Posterior cingulate gyrus (tissue), 11 donors: ENCODE results near the gene KRT74.
"Not testable (repeated sequence)": the region's sequence is repeated elsewhere in the genome, so short reads cannot be mapped to it uniquely, and the experiment has no call there.

Experiments used
- DNase-seq, 10 donors: peaks; one replicate each; pipeline versions ENCODE4 v3.0.0 to v3.0.0-alpha.2; 2020 to 2021; ENCODE audit warnings: mixed read lengths in 3 of 10
- intact Hi-C: fragments of 100-400 bp; cut with DNase I; formaldehyde crosslinking; loops from one replicate; pipeline ENCODE4 v1.15.1; 2023

Gene KRT74

GRCh38 chr12:52603314-52603713 lies 29.7 kb upstream of the KRT74 start:
- no peak for DNase-seq
- intact Hi-C loops: no loop called here

DNA sequence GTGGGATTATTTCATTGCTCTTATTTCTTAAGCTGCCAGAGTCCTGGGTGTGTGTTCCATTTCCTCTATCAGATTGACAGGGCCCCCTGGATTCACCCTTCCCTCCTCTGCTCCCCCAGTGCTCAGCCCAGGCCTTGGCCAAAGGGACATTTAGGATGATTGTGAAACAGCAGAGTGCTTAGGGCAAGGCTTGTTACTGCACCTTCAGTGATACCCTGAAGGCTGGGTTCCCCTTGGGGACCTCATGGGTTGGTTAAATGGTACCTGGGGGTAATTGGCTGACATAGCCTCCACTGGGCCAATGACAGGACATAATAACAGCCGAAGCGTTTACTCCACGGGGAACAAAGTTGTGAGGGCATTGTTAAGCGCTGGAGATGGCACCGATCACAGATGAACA lies 28.9 kb upstream of the KRT74 start:
- DNase-seq: no peak
- intact Hi-C loops: no loop called here

DNA sequence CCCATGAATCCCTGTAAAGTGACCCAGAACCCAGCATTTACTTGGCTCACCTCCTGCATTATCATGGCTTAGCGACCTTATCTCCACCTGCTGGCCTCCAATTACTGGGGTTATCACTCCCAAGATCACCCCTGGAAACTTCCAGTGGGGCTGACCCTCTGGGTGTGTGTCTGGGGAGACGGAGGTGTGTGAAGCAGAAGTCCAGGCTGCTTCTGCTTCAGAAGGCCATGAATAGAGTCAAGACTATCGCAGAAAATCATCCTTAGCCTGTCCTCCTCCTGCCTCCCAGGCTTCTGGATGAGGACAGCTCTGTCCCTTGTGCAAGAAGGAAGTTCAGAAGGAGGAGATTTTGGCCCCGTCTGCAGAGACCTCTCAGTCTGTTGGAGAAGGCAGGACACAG lies 28.0 kb upstream of the KRT74 start:
- intact Hi-C loops: no loop called here
- DNase-seq: no peak

DNA sequence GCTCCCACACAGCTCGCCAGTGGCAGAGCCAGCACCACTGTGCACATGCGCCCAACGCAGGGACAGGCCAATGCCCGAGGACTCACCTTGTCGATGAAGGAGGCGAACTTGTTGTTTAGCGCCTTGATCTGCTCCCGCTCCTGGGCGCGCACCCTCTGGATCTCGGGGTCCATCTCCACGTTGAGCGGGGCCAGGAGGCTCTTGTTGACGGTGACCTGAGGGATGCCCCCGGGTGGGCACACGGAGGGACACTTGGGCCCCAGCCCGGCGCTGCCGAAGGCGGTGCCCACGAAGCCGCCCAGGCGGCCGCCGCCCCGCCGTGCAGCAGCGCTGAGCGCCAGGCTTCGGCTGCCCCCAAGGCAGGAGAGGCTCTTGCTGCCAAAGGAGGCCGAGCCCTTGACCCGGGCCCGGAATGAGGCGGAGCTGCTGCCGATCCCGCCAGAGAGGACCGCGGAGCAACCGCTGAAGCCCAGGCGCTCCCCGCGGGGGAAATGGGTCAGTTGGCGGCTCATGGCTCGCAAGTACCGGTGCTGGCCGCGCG lies 27.4 kb upstream of the KRT74 start, which contains the start of gene KRT72:
KRT72 (minus strand) TSS at position 523 of the 541 bp plus-strand sequence; CDS start at position 512, 11 bp downstream.
- no peak for DNase-seq
- intact Hi-C loops: no loop called here

GRCh38 chr12:52600475-52600874 lies 26.8 kb upstream of the KRT74 start:
- intact Hi-C loops: no loop called here
- DNase-seq: no peak

DNA sequence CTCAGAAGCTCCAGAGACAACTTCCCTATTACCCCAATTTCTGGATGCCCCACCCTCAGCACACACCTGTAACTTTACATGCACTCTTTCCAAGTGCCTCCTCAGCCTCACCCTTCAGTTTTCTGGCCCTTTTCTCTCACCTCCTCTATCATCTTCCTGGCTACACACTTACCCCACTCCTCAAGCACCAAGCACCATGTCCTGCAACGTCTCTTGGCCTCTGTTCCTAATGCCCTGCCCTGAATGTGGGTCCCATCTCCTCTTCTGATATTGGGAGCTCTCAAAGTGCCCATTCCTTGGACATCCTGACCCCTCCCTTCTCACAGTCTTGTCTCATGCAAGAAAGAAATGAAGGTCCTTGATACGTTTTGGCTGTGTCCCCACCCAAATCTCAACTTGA lies 26.4 kb upstream of the KRT74 start:
- DNase-seq: no peak
- intact Hi-C loops: no loop called here

DNA sequence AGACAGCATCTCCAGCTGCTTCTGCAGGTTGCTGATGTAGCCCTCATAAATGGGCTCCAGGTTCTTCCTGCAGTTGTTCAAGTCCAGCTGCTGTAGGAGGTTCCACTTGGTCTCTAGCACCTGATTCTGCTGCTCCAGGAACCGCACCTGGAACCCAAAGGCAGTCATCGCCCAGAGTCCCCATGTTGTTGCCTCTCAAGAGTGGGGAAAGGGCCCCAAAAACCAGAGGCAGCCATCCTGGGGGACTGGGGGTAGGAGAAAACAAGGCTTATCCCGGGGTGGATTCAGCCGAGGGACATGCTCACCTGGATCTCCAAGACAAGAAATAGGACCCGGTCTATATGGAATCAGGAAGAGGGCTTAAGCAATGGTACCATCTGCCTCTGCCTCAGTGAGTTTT lies 25.3 kb upstream of the KRT74 start:
- intact Hi-C loops: no loop called here

GRCh38 chr12:52594237-52594636 lies 20.6 kb upstream of the KRT74 start:
- intact Hi-C loops, DNase-seq: not testable (repeated sequence)

More for the DNA sequence above, 25.3 kb upstream of the KRT74 start:
- no peak for DNase-seq

DNA sequence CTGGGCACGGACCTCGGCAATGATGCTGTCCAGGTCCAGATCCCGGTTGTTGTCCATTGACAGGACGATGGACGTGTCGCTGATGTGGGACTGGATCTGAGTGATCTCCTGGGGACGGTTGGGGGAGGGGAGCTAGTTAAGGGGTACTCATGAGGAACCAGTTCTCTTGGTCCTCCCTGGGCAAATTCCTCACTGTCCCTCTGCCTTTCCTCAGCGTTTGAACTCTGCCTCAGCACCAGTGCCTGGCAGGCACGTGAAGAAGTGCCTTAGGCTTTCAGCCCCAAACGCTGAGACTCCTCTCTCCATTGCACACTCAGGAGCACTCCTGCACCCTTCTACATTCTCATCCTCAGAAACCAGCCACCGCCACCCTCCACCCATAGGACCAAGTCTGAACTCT lies 17.9 kb upstream of the KRT74 start:
- intact Hi-C loops: no loop called here
- DNase-seq: peak in 1 of 10 donors; percentile 38

DNA sequence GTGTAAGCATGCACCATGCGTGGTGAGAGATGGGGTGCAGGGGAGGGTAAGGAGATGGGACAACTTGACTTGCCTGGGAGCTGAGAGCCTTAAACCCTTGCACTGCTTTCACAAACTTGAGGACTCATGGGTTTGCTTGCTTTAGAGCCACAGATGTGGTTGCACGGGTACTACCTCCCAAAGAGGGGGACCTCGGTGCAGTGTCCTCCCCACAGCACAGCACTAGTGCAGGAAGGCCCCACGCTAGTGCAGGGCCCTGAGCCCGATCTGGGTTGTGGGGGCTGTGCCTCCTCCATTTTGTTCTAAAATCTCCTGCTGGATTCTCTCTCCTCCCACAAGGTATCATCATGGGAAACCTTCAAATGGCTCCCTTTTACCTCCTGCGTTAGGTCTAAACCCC lies 16.4 kb upstream of the KRT74 start:
- intact Hi-C loops: no loop called here
- peak in 1 of 10 donors; percentile 30 for DNase-seq

DNA sequence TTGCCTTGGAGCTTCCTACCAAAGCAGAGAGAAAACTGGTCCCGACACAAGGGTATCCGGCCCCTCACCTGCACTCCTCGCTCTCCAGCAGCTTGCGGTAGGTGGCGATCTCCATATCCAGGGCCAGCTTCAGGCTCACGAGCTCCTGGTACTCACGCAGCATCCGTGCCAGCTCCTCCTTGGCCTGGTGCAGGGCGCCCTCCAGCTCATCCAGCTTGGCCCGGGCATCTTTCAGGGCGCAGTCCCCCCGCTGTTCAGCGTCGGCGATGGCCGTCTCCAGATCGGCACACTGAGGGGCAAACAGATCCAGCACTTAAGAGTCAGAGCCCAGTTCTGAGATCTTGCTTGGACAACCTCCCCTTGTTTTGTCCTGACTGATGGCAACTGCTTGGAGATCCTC lies 13.9 kb upstream of the KRT74 start:
- DNase-seq: peak in 1 of 10 donors; percentile 44
- intact Hi-C loops: no loop called here

DNA sequence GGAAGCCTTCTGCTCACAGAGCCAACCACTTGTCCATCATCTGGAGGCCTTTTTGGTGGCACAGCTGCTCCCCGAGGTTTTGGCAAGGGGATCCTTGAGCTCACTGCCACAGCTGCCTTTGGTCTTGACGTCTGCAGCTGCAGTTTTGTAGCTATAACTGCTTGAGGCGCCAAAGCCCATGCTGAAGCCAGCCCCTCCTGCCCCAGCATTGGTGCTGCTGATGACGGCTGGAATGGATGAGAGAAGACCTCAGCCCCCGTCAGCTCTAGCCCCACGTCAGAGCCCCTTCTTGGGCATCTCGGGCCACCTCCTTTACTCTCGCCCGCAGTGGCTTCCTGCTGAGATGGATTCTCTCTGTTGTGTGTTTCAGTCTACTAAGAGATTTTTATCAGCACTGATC lies 12.3 kb upstream of the KRT74 start:
- peak in 1 of 10 donors; percentile 57 for DNase-seq
- intact Hi-C loops: no loop called here

- DNase-seq: no peak
- intact Hi-C loops: no loop called here
Measured at GRCh38 chr12:52585066-52585465, 11.4 kb upstream of the KRT74 start.

GRCh38 chr12:52584156-52584682 lies 10.6 kb upstream of the KRT74 start:
- intact Hi-C loops: no loop called here
- peak in 1 of 10 donors; percentile 43 for DNase-seq

GRCh38 chr12:52582971-52583456 lies 9.4 kb upstream of the KRT74 start:
- peak in 7 of 10 donors; percentile 18 to 86 (median 56) for DNase-seq
- intact Hi-C loops: loop anchor here (2.0 kb wide), 2 partner anchors 288 to 296 kb away; no protein-coding TSS in a partner anchor

DNA sequence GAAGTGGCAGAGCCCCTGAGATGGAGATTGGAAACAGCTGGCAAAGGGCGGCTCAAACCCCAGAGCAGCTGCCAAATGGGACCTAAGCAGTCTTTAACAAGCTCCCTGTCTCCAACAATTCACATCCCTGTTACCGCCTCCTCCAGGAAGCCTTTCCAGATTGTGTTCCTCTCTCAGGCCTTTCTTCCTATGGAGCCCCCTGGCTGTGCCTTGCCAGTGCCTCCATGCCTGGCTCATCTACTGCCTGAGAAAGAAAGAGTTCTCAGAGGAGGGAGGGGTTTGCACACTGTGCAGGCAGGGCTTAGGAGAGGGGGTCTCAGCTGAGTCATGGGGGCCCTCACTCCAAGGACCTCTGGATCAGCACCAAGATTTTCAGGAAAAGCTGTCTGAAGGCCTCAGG lies 8.8 kb upstream of the KRT74 start:
- DNase-seq: no peak
- intact Hi-C loops: loop anchor here (2.0 kb wide), 2 partner anchors 288 to 296 kb away; no protein-coding TSS in a partner anchor

DNA sequence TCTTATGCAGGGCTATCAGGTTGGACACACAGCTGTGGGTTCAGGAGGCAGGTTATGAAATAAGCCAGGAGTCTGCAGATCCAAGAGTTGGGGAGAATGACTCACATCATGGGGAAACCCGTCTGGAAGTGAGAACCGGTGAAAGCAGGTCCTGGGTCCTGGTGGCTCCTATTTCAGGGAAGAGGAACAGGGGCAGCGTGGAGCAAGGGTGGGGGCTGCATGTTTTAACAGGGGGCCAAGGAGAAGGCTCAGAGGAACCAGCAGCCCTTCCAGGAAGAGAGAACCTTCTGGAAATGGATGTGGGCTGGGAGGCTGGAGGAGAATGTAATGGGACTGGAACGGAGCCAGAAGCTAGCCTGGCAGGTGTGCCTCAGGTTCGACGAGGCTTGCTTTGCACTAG lies 7.8 kb upstream of the KRT74 start:
- intact Hi-C loops: no loop called here

DNA sequence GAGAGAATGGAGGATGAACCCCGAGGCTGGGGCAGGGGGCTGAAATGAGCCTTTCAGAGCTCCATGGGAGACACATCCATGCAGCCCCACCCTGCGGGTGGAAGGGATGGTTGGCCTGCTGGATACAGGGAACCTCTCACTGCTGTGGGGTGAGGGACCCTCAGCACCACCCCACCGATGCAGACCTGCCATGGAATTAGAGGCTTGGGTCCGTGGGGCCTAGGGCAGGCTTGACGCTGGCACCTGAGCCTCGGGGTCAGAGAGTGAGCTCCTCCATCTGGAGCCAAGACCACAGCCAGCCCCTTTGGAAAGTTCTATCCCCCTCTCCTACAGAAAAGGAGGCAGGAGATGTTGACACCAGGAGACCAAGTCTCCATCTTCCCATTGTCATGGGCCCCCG lies 7.4 kb upstream of the KRT74 start:
- peak in 1 of 10 donors; percentile 52 for DNase-seq
- intact Hi-C loops: no loop called here

More for the DNA sequence above, 7.8 kb upstream of the KRT74 start:
- no peak for DNase-seq

DNA sequence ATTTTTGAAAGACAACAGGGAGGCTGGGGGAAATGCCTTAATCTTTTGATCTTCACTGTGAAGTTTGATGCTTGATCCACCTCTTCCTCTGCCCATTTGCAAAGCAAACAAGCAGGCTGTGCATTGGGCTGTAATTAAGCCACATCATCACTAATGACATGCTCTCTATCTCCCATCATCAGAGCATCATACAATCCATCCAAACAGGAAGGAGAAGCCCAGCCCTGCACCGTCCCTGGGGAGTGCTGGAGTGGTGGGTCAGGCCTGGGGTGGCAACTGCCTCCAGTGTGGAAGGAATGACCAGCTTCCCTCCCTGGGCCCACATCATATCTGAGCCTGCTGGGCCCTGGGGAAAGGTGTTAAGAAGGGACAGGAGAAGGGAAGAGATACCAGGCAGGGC lies 6.9 kb upstream of the KRT74 start:
- intact Hi-C loops: no loop called here

GRCh38 chr12:52579468-52580465 lies 6.1 kb upstream of the KRT74 start:
- intact Hi-C loops: no loop called here
- DNase-seq: peak in 1 of 10 donors; percentile 44

More for the DNA sequence above, 6.9 kb upstream of the KRT74 start:
- DNase-seq: peak in 1 of 10 donors; percentile 36

GRCh38 chr12:52578469-52578868 lies 4.8 kb upstream of the KRT74 start:
- intact Hi-C loops: no loop called here
- no peak for DNase-seq
